ENCODE data around the gene PTPRD.

The PTPRD gene

DNA sequence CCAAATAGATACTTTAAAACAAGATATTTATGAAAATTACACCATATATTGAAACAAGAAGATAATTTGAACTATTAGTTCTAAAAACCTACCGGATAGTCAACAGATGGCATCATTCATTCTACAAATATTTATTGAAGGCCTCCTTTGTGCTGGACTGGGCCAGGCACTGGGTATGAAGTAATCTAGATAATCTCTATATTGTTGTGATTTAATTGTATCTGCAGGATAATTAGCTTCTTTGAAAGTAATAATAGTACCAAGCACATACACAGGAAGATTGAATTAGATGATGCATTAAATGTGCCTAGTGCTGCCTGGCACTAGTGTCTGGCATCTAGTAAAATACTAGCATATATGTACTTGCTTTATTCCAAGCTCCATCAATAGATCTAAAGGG, 2078.0 kb downstream of the PTPRD start:
- TF ChIP-seq, protein P1, sequence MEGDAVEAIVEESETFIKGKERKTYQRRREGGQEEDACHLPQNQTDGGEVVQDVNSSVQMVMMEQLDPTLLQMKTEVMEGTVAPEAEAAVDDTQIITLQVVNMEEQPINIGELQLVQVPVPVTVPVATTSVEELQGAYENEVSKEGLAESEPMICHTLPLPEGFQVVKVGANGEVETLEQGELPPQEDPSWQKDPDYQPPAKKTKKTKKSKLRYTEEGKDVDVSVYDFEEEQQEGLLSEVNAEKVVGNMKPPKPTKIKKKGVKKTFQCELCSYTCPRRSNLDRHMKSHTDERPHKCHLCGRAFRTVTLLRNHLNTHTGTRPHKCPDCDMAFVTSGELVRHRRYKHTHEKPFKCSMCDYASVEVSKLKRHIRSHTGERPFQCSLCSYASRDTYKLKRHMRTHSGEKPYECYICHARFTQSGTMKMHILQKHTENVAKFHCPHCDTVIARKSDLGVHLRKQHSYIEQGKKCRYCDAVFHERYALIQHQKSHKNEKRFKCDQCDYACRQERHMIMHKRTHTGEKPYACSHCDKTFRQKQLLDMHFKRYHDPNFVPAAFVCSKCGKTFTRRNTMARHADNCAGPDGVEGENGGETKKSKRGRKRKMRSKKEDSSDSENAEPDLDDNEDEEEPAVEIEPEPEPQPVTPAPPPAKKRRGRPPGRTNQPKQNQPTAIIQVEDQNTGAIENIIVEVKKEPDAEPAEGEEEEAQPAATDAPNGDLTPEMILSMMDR (IDR thresholded peaks at IDR 0.05; ENCODE audit: control insufficient read depth, insufficient read depth, low read depth, low read length, missing control alignments), result no peak
- no peak overlapping the region for H3K4me3 ChIP-seq (ENCODE audit: control insufficient read depth, low read depth, low read length)
- DNase-seq (ENCODE audit: low read depth), result no peak

DNA sequence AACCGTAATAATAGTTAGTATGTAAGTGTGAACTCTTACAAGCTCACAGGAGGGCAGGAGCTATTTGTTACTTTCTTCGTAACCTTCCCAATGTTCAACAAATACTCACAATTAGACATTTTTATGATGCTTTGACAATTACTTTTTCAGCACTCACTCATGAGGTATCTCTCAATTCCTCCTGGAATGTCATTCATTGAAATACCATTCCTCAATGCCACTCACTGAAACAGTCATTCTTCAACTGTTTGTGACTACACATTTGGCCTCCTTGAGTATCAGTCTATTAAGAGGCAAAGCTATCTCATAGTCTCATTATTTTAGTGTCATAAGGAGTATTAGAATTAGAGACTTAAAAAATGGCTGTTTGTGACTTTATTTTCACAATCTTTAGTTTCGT, 2079.1 kb downstream of the PTPRD start:
- H3K4me3 ChIP-seq (ENCODE audit: control insufficient read depth, low read depth, low read length), result no peak overlapping the region
- no peak for DNase-seq (ENCODE audit: low read depth)
- TF ChIP-seq, protein P1 (IDR thresholded peaks at IDR 0.05; ENCODE audit: control insufficient read depth, insufficient read depth, low read depth, low read length, missing control alignments), result no peak

DNA sequence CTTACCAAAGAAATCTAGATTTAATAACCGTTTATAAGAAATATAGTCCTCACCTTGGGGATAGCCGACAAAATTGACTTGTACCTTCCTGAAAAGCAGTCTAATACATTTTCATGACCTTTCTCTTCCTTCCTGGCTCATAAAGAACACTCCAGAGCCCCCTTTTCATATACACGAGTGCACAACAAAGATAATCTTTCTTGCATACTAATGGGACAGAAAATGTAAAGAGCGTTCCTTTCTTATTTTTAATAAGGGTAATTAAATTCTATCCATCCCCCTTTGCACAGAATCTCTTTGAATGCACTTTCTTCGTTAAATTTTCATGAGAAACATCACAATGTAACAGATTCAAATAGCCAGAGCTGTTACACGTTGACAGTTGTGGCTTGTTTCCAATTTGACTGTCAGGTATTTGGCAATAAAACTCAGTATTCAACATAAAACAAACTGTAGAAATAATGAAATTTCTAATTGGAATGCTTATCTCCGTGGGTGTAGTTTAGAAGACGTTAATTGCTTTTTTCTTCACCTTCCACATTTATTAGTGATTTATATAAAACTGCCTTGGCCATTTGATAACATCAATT, 2080.9 kb downstream of the PTPRD start:
- no peak overlapping the region for H3K4me3 ChIP-seq (ENCODE audit: control insufficient read depth, low read depth, low read length)
- TF ChIP-seq, protein P1 (IDR thresholded peaks at IDR 0.05; ENCODE audit: control insufficient read depth, insufficient read depth, low read depth, low read length, missing control alignments), result no peak
- no peak for DNase-seq (ENCODE audit: low read depth)

DNA sequence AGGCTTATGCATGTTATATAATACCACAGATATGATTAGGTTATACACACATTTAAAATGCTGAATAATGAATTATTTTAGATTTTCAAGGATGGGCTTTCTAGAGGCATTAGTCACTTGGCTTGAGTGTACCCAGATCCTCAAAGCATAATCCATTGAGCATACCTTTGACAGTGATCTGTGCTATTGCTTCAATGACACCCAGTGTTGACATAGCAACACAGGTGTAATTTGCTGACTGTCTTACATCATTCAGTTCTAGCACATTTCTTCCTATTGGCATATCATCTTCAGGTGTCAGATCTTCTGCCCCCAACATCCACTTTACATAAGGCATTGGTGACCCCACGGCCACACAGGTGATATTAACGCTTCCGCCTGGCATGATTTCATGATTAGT, 2091.7 kb downstream of the PTPRD start:
- H3K4me3 ChIP-seq (ENCODE audit: control insufficient read depth, low read depth, low read length), result no peak overlapping the region
- TF ChIP-seq, protein P1 (IDR thresholded peaks at IDR 0.05; ENCODE audit: control insufficient read depth, insufficient read depth, low read depth, low read length, missing control alignments), result no peak

DNA sequence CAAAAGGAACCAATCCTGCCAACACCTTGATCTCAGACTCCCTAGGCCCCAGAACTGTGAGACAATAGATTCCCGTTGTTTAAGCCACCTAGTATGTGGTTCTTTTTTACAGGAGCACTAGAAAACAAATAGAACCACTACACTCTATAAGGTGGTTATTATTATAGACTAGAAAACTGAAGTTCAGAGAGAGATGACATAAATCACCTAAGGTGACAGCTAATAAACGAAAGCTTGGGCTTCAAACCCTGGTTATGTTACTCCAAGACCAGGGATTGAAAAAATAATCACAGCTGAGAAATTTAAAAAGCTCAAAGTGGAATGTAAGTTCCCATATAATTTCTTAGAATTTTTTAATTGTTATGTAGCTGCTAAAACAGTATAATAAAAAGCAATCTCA, 2097.1 kb downstream of the PTPRD start:
- TF ChIP-seq, protein P1 (IDR thresholded peaks at IDR 0.05; ENCODE audit: control insufficient read depth, insufficient read depth, low read depth, low read length, missing control alignments), result no peak
- H3K4me3 ChIP-seq (ENCODE audit: control insufficient read depth, low read depth, low read length), result no peak overlapping the region
- no peak for DNase-seq (ENCODE audit: low read depth)

More for the DNA sequence above, 2091.7 kb downstream of the PTPRD start:
- no peak for DNase-seq (ENCODE audit: low read depth)

DNA sequence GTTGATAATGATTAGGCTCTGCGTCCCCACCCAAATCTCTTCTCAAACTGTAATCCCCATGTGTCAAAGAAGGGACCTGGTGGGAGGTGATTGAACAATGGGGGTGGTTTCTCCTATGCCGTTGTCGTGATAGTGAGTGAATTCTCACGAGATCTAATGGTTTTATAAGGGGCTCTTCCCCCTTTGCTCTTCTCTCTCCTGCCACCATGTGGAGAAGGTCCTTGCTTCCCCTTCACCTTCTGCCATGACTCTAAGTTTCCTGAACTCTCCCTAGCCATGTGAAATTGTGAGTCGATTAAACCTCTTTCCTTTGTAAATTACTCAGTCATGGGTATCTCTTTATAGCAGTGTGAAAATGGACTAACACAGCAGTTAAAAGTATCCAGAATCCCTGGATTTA, 2098.0 kb downstream of the PTPRD start:
- TF ChIP-seq, protein P1 (IDR thresholded peaks at IDR 0.05; ENCODE audit: control insufficient read depth, insufficient read depth, low read depth, low read length, missing control alignments), result no peak
- DNase-seq (ENCODE audit: low read depth), result no peak
- no peak overlapping the region for H3K4me3 ChIP-seq (ENCODE audit: control insufficient read depth, low read depth, low read length)
